ENCODE measurements around the gene IPO7.

The IPO7 gene

GRCh38 chr11:9385327-9385899, 961 bp downstream of the IPO7 start:
- ChIA-PET CTCF (interaction anchor here (0.5 to 1.4 kb wide), 9 partner anchors 10 to 220 kb away, joined by 3 to 10 read pairs (median 4); no protein-coding TSS in a partner anchor), POLR2A (interaction anchor here (0.5 to 3.2 kb wide), 18 partner anchors 9 to 404 kb away, joined by 3 to 32 read pairs (median 4); partner anchors contain the start of genes DENND5A and ZNF143)
- peaks cover 0 to 17% of the 10 kb centered on the region in 2 experiments; a peak in 2 of 3 replicates for H3K36me3 ChIP-seq (ENCODE audit: control insufficient read depth in 2 of 2, insufficient read depth in 1 of 2, low read length in 2 of 2)
- no peaks in the 10 kb centered on the region for H3K4me1 ChIP-seq (ENCODE audit: control insufficient read depth, insufficient read depth, low read length)
- peak overlapping the region; percentile 84 for H3K27ac ChIP-seq (ENCODE audit: extremely low read depth, low read depth, low read length)
- H3K9me3 ChIP-seq (ENCODE audit: control insufficient read depth, insufficient read depth, low read depth, low read length), result no peaks in the 10 kb centered on the region
- H3K4me3 ChIP-seq (ENCODE audit: low read depth, low read length), result peak overlapping the region; percentile 88
- TF ChIP-seq ZNF223 (tag by site-specific recombination; IDR thresholded peaks at IDR 0.05) (0 out of 2 replicates have a peak, but pooled peaks have one; percentile 61), ZFP69B (tag by site-specific recombination; IDR thresholded peaks at IDR 0.05) (no peak), ZNF830 (tag by site-specific recombination; IDR thresholded peaks at IDR 0.05; ENCODE audit: low read depth) (no peak), PRDM6 (tag by site-specific recombination; IDR thresholded peaks at IDR 0.05) (0 out of 2 replicates have a peak, but pooled peaks have one; percentile 7), INSM2 (tag by site-specific recombination; IDR thresholded peaks at IDR 0.05) (no peak), ZNF324 (tag by site-specific recombination; IDR thresholded peaks at IDR 0.05) (no peak), IKZF3 (tag by site-specific recombination; IDR thresholded peaks at IDR 0.05) (0 out of 2 replicates have a peak, but pooled peaks have one; percentile 25), ZNF514 (tag by site-specific recombination; IDR thresholded peaks at IDR 0.05) (no peak), ZNF558 (tag by site-specific recombination; IDR thresholded peaks at IDR 0.05) (no peak), ZFP37 (tag by site-specific recombination; IDR thresholded peaks at IDR 0.05) (no peak), ZNF26 (tag by site-specific recombination; IDR thresholded peaks at IDR 0.05) (no peak), ZNF404 (tag by site-specific recombination; IDR thresholded peaks at IDR 0.05) (no peak), ZNF645 (tag by site-specific recombination; IDR thresholded peaks at IDR 0.05) (no peak), ZBTB26 (tag by site-specific recombination; optimal IDR thresholded peaks at IDR 0.05) (no peak), HIC1 (tag by site-specific recombination; IDR thresholded peaks at IDR 0.05) (no peak), ZNF19 (tag by site-specific recombination; IDR thresholded peaks at IDR 0.05; ENCODE audit: low read depth) (no peak), ZNF211 (tag by site-specific recombination; IDR thresholded peaks at IDR 0.05; ENCODE audit: low read depth) (no peak), ZNF473 (tag by site-specific recombination; IDR thresholded peaks at IDR 0.05) (no peak), ZBTB48 (tag by site-specific recombination; IDR thresholded peaks at IDR 0.05) (0 out of 2 replicates have a peak, but pooled peaks have one; percentile 22), PRDM4 (tag by site-specific recombination; IDR thresholded peaks at IDR 0.05) (no peak), ZNF366 (tag by site-specific recombination; conservative IDR thresholded peaks at IDR 0.05) (no peak), HOXA7 (CRISPR knock-in tag; IDR thresholded peaks at IDR 0.05; ENCODE audit: borderline replicate concordance) (no peak), ZNF548 (tag by site-specific recombination; IDR thresholded peaks at IDR 0.05) (no peak), ZBTB21 (tag by site-specific recombination; IDR thresholded peaks at IDR 0.05) (no peak)

All from HEK293 (cell line).